ENCODE data around the gene EMD.
A peak's percentile ranks its signal among the peaks of the same experiment; 100 is the strongest.
"Not testable (repeated sequence)": the region's sequence is repeated elsewhere in the genome, so short reads cannot be mapped to it uniquely, and the experiment has no call there.

Gene EMD

GRCh38 chrX:154378799-154379568 lies at the start of gene EMD:
Gene EMD, plus strand, starts transcription at chrX:154379295. Its CDS starts 190 bp downstream, at chrX:154379485.
- DNase-seq = peak; percentile 98

- no peak for DNase-seq
Measured at GRCh38 chrX:154332561-154332960, 46.5 kb upstream of the EMD start.

- no peak for DNase-seq
Measured at GRCh38 chrX:154333116-154333515, 46.0 kb upstream of the EMD start.

- no peak for DNase-seq
Measured at GRCh38 chrX:154333837-154334271, 45.2 kb upstream of the EMD start.

- no peak for DNase-seq
Measured at GRCh38 chrX:154334496-154334895, 44.6 kb upstream of the EMD start.

GRCh38 chrX:154341399-154342298 lies 37.4 kb upstream of the EMD start:
- DNase-seq = not testable (repeated sequence)

- not testable (repeated sequence) for DNase-seq
Measured at GRCh38 chrX:154343063-154343462, 36.0 kb upstream of the EMD start.

- not testable (repeated sequence) for DNase-seq
Measured at GRCh38 chrX:154343620-154344019, 35.5 kb upstream of the EMD start.

GRCh38 chrX:154348114-154348531 lies 31.0 kb upstream of the EMD start:
- no peak for DNase-seq

- DNase-seq = no peak
Measured at GRCh38 chrX:154348646-154349358, 30.3 kb upstream of the EMD start.

GRCh38 chrX:154349359-154349935 lies 29.6 kb upstream of the EMD start:
- DNase-seq = no peak

- no peak for DNase-seq
Measured at GRCh38 chrX:154349979-154350378, 29.1 kb upstream of the EMD start.

GRCh38 chrX:154350429-154351182 lies 28.5 kb upstream of the EMD start:
- DNase-seq = no peak

- DNase-seq = peak; percentile 58
Measured at GRCh38 chrX:154351183-154352011, 27.7 kb upstream of the EMD start.

- no peak for DNase-seq
Measured at GRCh38 chrX:154352012-154352401, 27.1 kb upstream of the EMD start.

GRCh38 chrX:154352466-154352865 lies 26.6 kb upstream of the EMD start:
- no peak for DNase-seq

- DNase-seq = no peak
Measured at GRCh38 chrX:154353172-154353843, 25.8 kb upstream of the EMD start.

- no peak for DNase-seq
Measured at GRCh38 chrX:154354013-154354412, 25.1 kb upstream of the EMD start.

GRCh38 chrX:154354516-154354915 lies 24.6 kb upstream of the EMD start:
- no peak for DNase-seq

GRCh38 chrX:154355094-154355775 lies 23.9 kb upstream of the EMD start:
- no peak for DNase-seq
